GM06990 (cell line): ENCODE data around the gene B3GAT3.

Source experiments
- DNase-seq: peaks from one replicate; pipeline ENCODE4 v3.0.0-alpha.2; 2011; ENCODE audit not compliant: insufficient read length; ENCODE audit errors: extremely low read depth
- H3K27me3 ChIP-seq: replicated peaks from 2 replicates; pipeline ENCODE4 v1.6.0; 2011; ENCODE audit warnings: low read length; ENCODE audit not compliant: control insufficient read depth, insufficient read depth
- H3K36me3 ChIP-seq: 2 replicates; pipeline ENCODE4 v1.5.1; 2011; ENCODE audit warnings: low read length; ENCODE audit not compliant: control insufficient read depth, insufficient read depth
- H3K4me3 ChIP-seq: replicated peaks from 2 replicates; pipeline ENCODE4 v1.5.1; 2011; ENCODE audit warnings: low read depth, mild to moderate bottlenecking, control low read depth, low read length
- TF ChIP-seq, protein P1 (sequence below): IDR thresholded peaks from 2 replicates; pipeline ENCODE4 v1.5.1; 2011; ENCODE audit warnings: low read length, control low read depth, mild to moderate bottlenecking, inconsistent platforms; ENCODE audit not compliant: insufficient read depth, poor library complexity, severe bottlenecking

Gene B3GAT3

DNA sequence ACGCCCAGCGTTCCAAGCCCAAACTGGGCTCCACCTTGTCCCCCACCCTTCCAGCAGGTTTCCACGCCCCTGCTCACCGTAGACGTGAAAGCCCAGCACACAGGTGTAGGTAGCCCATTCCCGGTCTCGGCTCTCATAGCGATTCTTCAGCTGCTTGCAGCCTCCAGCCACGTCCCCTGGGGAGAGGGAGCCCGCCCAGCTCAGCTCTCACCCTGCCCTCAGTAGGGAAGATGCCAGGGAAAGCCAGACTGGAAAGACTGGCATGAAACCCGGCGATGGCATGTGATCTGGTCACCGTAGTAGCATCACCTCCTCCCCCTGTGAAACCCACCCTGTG lies 18.7 kb downstream of the B3GAT3 start:
- H3K36me3 ChIP-seq = peaks cover 16% of the 10 kb centered on the region
- H3K4me3 ChIP-seq = no peak overlapping the region
- no peaks in the 10 kb centered on the region for H3K27me3 ChIP-seq
- no peak for DNase-seq
- TF ChIP-seq, protein P1, sequence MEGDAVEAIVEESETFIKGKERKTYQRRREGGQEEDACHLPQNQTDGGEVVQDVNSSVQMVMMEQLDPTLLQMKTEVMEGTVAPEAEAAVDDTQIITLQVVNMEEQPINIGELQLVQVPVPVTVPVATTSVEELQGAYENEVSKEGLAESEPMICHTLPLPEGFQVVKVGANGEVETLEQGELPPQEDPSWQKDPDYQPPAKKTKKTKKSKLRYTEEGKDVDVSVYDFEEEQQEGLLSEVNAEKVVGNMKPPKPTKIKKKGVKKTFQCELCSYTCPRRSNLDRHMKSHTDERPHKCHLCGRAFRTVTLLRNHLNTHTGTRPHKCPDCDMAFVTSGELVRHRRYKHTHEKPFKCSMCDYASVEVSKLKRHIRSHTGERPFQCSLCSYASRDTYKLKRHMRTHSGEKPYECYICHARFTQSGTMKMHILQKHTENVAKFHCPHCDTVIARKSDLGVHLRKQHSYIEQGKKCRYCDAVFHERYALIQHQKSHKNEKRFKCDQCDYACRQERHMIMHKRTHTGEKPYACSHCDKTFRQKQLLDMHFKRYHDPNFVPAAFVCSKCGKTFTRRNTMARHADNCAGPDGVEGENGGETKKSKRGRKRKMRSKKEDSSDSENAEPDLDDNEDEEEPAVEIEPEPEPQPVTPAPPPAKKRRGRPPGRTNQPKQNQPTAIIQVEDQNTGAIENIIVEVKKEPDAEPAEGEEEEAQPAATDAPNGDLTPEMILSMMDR = no peak

- peaks cover 22% of the 10 kb centered on the region for H3K36me3 ChIP-seq
- TF ChIP-seq, protein P1 = no peak
- peak overlapping the region; percentile 36 for H3K4me3 ChIP-seq
- DNase-seq = no peak
- H3K27me3 ChIP-seq = no peaks in the 10 kb centered on the region
These were observed 19.4 kb downstream of the B3GAT3 start for GRCh38 chr11:62602141-62603071.

- peak; percentile 99 for DNase-seq
- Histone ChIP-seq H3K36me3 (peaks cover 28% of the 10 kb centered on the region), H3K4me3 (peak within 1 kb of the TSS; percentile 93), H3K27me3 (no peaks in the 10 kb centered on the region)
- TF ChIP-seq, protein P1 = peak; percentile 1
These were observed 20.2 kb downstream of the B3GAT3 start, which contains the start of gene MTA2 for GRCh38 chr11:62601372-62602140. Gene MTA2 (minus strand): TSS chr11:62601865. CDS start chr11:62601450, 415 bp downstream.

- peaks cover 32% of the 10 kb centered on the region for H3K36me3 ChIP-seq
- peak; percentile 74 for DNase-seq
- TF ChIP-seq, protein P1 = no peak
- no peaks in the 10 kb centered on the region for H3K27me3 ChIP-seq
- H3K4me3 ChIP-seq = peak overlapping the region; percentile 93
These were observed 20.7 kb downstream of the B3GAT3 start for GRCh38 chr11:62601122-62601371.

GRCh38 chr11:62600367-62601121 lies 21.2 kb downstream of the B3GAT3 start:
- Histone ChIP-seq H3K4me3 (peak overlapping the region; percentile 93), H3K27me3 (no peaks in the 10 kb centered on the region), H3K36me3 (peaks cover 31% of the 10 kb centered on the region)
- DNase-seq = no peak
- TF ChIP-seq, protein P1 = no peak
